Measurements from ENCODE around the gene KCNC1. TPM values are rescaled to one million over a fixed set of nuclear protein-coding genes. Genes with fewer than 3 reads are reported as not detected.

The KCNC1 gene
- polyA plus RNA-seq, 2 donors: 0.01 TPM; not detected in 1

- Histone ChIP-seq H3K36me3 (ENCODE audit: control insufficient read depth in 2 of 2, insufficient read depth in 2 of 2, low read length in 1 of 2) (no peaks in the 10 kb centered on the region), H3K27me3 (ENCODE audit: control insufficient read depth in 1 of 2, insufficient read depth in 2 of 2, low read length in 2 of 2) (peaks cover 4 to 12% of the 10 kb centered on the region in 2 donors), H3K9me3 (ENCODE audit: control insufficient read depth in 2 of 2, insufficient read depth in 1 of 2, low read depth in 1 of 2, low read length in 1 of 2) (peaks cover 0 to 5% of the 10 kb centered on the region in 2 donors), H3K4me1 (ENCODE audit: control insufficient read depth in 2 of 2, insufficient read depth in 2 of 2, low read length in 1 of 2) (peaks cover 4 to 11% of the 10 kb centered on the region in 2 donors), H3K4me3 (ENCODE audit: low read depth in 1 of 2, low read length in 2 of 2) (no peak overlapping the region), H3K27ac (ENCODE audit: low read depth in 2 of 2, low read length in 1 of 2) (no peak overlapping the region)
- 16 to 17% methylated on average over 91 to 102 of the region's 102 CpGs for WGBS, 2 donors
These were observed 1.4 kb downstream of the KCNC1 start for GRCh38 chr11:17735818-17736578.

GRCh38 chr11:17736579-17736893 lies 2.0 kb downstream of the KCNC1 start:
- H3K36me3 ChIP-seq (ENCODE audit: control insufficient read depth in 2 of 2, insufficient read depth in 2 of 2, low read length in 1 of 2): no peaks in the 10 kb centered on the region
- peaks cover 2 to 5% of the 10 kb centered on the region in 2 donors for H3K9me3 ChIP-seq (ENCODE audit: control insufficient read depth in 2 of 2, insufficient read depth in 1 of 2, low read depth in 1 of 2, low read length in 1 of 2)
- H3K27me3 ChIP-seq (ENCODE audit: control insufficient read depth in 1 of 2, insufficient read depth in 2 of 2, low read length in 2 of 2): peaks cover 4 to 12% of the 10 kb centered on the region in 2 donors
- 23 to 30% methylated on average over 12 of the region's 12 CpGs for WGBS, 2 donors
- H3K4me1 ChIP-seq (ENCODE audit: control insufficient read depth in 2 of 2, insufficient read depth in 2 of 2, low read length in 1 of 2): peaks cover 4 to 11% of the 10 kb centered on the region in 2 donors
- no peak overlapping the region for H3K4me3 ChIP-seq (ENCODE audit: low read depth in 1 of 2, low read length in 2 of 2)
- H3K27ac ChIP-seq (ENCODE audit: low read depth in 2 of 2, low read length in 1 of 2): no peak overlapping the region

- Histone ChIP-seq H3K4me3 (ENCODE audit: low read depth in 1 of 2, low read length in 2 of 2) (no peak overlapping the region), H3K4me1 (ENCODE audit: control insufficient read depth in 2 of 2, insufficient read depth in 2 of 2, low read length in 1 of 2) (peaks cover 4 to 11% of the 10 kb centered on the region in 2 donors), H3K27ac (ENCODE audit: low read depth in 2 of 2, low read length in 1 of 2) (no peak overlapping the region), H3K36me3 (ENCODE audit: control insufficient read depth in 2 of 2, insufficient read depth in 2 of 2, low read length in 1 of 2) (no peaks in the 10 kb centered on the region), H3K9me3 (ENCODE audit: control insufficient read depth in 2 of 2, insufficient read depth in 1 of 2, low read depth in 1 of 2, low read length in 1 of 2) (peaks cover 2 to 5% of the 10 kb centered on the region in 2 donors), H3K27me3 (ENCODE audit: control insufficient read depth in 1 of 2, insufficient read depth in 2 of 2, low read length in 2 of 2) (peaks cover 4 to 12% of the 10 kb centered on the region in 2 donors)
- 60% methylated on average over 15 of the region's 15 CpGs for WGBS, 2 donors
These were observed 2.6 kb downstream of the KCNC1 start for GRCh38 chr11:17736930-17737817.

GRCh38 chr11:17738151-17738973 lies 3.8 kb downstream of the KCNC1 start:
- Histone ChIP-seq H3K27ac (ENCODE audit: low read depth in 2 of 2, low read length in 1 of 2) (no peak overlapping the region), H3K9me3 (ENCODE audit: control insufficient read depth in 2 of 2, insufficient read depth in 1 of 2, low read depth in 1 of 2, low read length in 1 of 2) (peaks cover 2 to 5% of the 10 kb centered on the region in 2 donors), H3K27me3 (ENCODE audit: control insufficient read depth in 1 of 2, insufficient read depth in 2 of 2, low read length in 2 of 2) (peaks cover 4 to 12% of the 10 kb centered on the region in 2 donors), H3K4me1 (ENCODE audit: control insufficient read depth in 2 of 2, insufficient read depth in 2 of 2, low read length in 1 of 2) (peaks cover 4 to 11% of the 10 kb centered on the region in 2 donors), H3K4me3 (ENCODE audit: low read depth in 1 of 2, low read length in 2 of 2) (no peak overlapping the region), H3K36me3 (ENCODE audit: control insufficient read depth in 2 of 2, insufficient read depth in 2 of 2, low read length in 1 of 2) (no peaks in the 10 kb centered on the region)
- 51 to 52% methylated on average over 10 of the region's 10 CpGs for WGBS, 2 donors

- Histone ChIP-seq H3K4me1 (ENCODE audit: control insufficient read depth in 2 of 2, insufficient read depth in 2 of 2, low read length in 1 of 2) (peaks cover 2 to 9% of the 10 kb centered on the region in 2 donors), H3K36me3 (ENCODE audit: control insufficient read depth in 2 of 2, insufficient read depth in 2 of 2, low read length in 1 of 2) (no peaks in the 10 kb centered on the region), H3K4me3 (ENCODE audit: low read depth in 1 of 2, low read length in 2 of 2) (no peak overlapping the region), H3K27me3 (ENCODE audit: control insufficient read depth in 1 of 2, insufficient read depth in 2 of 2, low read length in 2 of 2) (peaks cover 4 to 12% of the 10 kb centered on the region in 2 donors), H3K9me3 (ENCODE audit: control insufficient read depth in 2 of 2, insufficient read depth in 1 of 2, low read depth in 1 of 2, low read length in 1 of 2) (peaks cover 2 to 5% of the 10 kb centered on the region in 2 donors), H3K27ac (ENCODE audit: low read depth in 2 of 2, low read length in 1 of 2) (no peak overlapping the region)
- 65 to 68% methylated on average over 6 of the region's 6 CpGs for WGBS, 2 donors
These were observed 5.4 kb downstream of the KCNC1 start for GRCh38 chr11:17739945-17740338.

- 70 to 73% methylated on average over 7 of the region's 7 CpGs for WGBS, 2 donors
- peaks cover 4 to 12% of the 10 kb centered on the region in 2 donors for H3K27me3 ChIP-seq (ENCODE audit: control insufficient read depth in 1 of 2, insufficient read depth in 2 of 2, low read length in 2 of 2)
These were observed 6.2 kb downstream of the KCNC1 start for GRCh38 chr11:17740649-17741235.

GRCh38 chr11:17741487-17741886 lies 6.9 kb downstream of the KCNC1 start:
- WGBS, 2 donors: 88 to 90% methylated on average over 10 of the region's 10 CpGs
- Histone ChIP-seq H3K4me3 (ENCODE audit: low read depth in 1 of 2, low read length in 2 of 2) (no peak overlapping the region), H3K27ac (ENCODE audit: low read depth in 2 of 2, low read length in 1 of 2) (no peak overlapping the region), H3K4me1 (ENCODE audit: control insufficient read depth in 2 of 2, insufficient read depth in 2 of 2, low read length in 1 of 2) (peaks cover 0 to 2% of the 10 kb centered on the region in 2 donors), H3K36me3 (ENCODE audit: control insufficient read depth in 2 of 2, insufficient read depth in 2 of 2, low read length in 1 of 2) (no peaks in the 10 kb centered on the region), H3K27me3 (ENCODE audit: control insufficient read depth in 1 of 2, insufficient read depth in 2 of 2, low read length in 2 of 2) (peaks cover 2 to 5% of the 10 kb centered on the region in 2 donors), H3K9me3 (ENCODE audit: control insufficient read depth in 2 of 2, insufficient read depth in 1 of 2, low read depth in 1 of 2, low read length in 1 of 2) (peaks cover 0 to 2% of the 10 kb centered on the region in 2 donors)

More at GRCh38 chr11:17740649-17741235, 6.2 kb downstream of the KCNC1 start:
- Histone ChIP-seq H3K9me3 (ENCODE audit: control insufficient read depth in 2 of 2, insufficient read depth in 1 of 2, low read depth in 1 of 2, low read length in 1 of 2) (peaks cover 2 to 5% of the 10 kb centered on the region in 2 donors), H3K4me3 (ENCODE audit: low read depth in 1 of 2, low read length in 2 of 2) (no peak overlapping the region), H3K27ac (ENCODE audit: low read depth in 2 of 2, low read length in 1 of 2) (no peak overlapping the region), H3K4me1 (ENCODE audit: control insufficient read depth in 2 of 2, insufficient read depth in 2 of 2, low read length in 1 of 2) (peaks cover 0 to 6% of the 10 kb centered on the region in 2 donors), H3K36me3 (ENCODE audit: control insufficient read depth in 2 of 2, insufficient read depth in 2 of 2, low read length in 1 of 2) (no peaks in the 10 kb centered on the region)

- WGBS, 2 donors: 67 to 75% methylated on average over 5 of the region's 5 CpGs
- Histone ChIP-seq H3K27ac (ENCODE audit: low read depth in 2 of 2, low read length in 1 of 2) (no peak overlapping the region), H3K4me3 (ENCODE audit: low read depth in 1 of 2, low read length in 2 of 2) (no peak overlapping the region), H3K9me3 (ENCODE audit: control insufficient read depth in 2 of 2, insufficient read depth in 1 of 2, low read depth in 1 of 2, low read length in 1 of 2) (peaks cover 0 to 2% of the 10 kb centered on the region in 2 donors), H3K36me3 (ENCODE audit: control insufficient read depth in 2 of 2, insufficient read depth in 2 of 2, low read length in 1 of 2) (no peaks in the 10 kb centered on the region), H3K4me1 (ENCODE audit: control insufficient read depth in 2 of 2, insufficient read depth in 2 of 2, low read length in 1 of 2) (peaks cover 0 to 2% of the 10 kb centered on the region in 2 donors), H3K27me3 (ENCODE audit: control insufficient read depth in 1 of 2, insufficient read depth in 2 of 2, low read length in 2 of 2) (peaks cover 0 to 3% of the 10 kb centered on the region in 2 donors)
These were observed 7.4 kb downstream of the KCNC1 start for GRCh38 chr11:17742019-17742418.

Measured in esophagus (tissue), 2 donors.